ENCODE measurements around the gene CDK2AP2. TPM values are rescaled to one million over a fixed set of nuclear protein-coding genes. Genes with fewer than 3 reads are reported as not detected.
"Not testable (repeated sequence)": the region's sequence is repeated elsewhere in the genome, so short reads cannot be mapped to it uniquely, and the experiment has no call there.

The CDK2AP2 gene
- total RNA-seq, 2 donors from 2014 or later = 56.7 to 59.4 TPM

DNA sequence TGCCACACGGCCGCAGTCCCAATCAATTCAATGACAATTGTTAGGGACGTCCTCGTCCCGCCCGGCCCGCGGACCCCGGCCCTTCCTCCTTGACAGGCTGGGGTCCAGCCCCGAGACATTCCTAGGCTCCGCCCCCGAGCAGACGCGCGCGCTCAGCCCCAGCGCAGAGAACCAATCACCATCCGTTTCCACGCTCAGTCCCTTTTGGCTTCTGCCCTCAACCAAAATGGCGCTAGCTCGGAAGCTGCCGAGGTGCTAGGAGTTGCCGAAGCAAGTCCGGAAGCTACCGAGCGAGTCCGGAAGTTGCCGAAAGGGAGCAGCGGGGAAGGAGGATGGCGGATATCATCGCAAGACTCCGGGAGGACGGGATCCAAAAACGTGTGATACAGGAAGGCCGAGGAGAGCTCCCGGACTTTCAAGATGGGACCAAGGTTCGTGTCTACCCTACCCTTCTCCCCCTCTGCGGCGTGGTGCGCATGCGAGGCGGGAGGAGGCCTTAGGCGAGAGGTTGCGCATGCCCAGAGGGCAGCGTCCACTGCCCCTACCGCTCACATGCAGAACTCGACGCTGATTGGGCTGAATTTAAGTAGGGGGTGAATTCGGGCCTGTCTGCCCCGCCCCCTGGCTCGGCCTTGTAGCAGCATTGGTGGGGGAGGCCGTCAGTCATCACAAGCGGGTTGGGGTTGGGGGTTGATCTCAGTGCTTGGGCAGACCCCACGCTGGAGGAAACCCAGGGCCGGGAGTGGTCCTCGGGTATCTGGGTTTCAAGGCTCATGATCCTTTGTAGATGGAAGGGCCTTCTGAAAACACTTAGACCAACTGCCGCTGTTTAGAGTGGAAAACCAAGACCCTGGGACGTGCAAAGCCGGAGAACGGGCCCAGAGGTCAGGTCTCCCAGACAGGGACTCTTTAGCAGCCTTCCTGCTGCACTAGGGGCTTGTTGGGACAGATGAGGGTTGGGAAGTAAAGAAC, 24.8 kb downstream of the CDK2AP2 start, which contains the start of gene AIP:
Gene AIP (plus strand): TSS at position 200 of the 972 bp plus-strand sequence. CDS start 133 bp downstream, at position 333.
- intact Hi-C loops (cut with DNase I) = no loop called here
- 9 to 16% methylated on average over 45 to 60 of the region's 60 CpGs for WGBS, 2 donors
- ATAC-seq = peak; percentile 99

GRCh38 chr11:67482275-67482826, 25.6 kb downstream of the CDK2AP2 start:
- Histone ChIP-seq H3K4me1 (peaks cover 24% of the 10 kb centered on the region), H3K4me3 (peak overlapping the region in 1 of 2 donors; percentile 61), H3K27ac (peak overlapping the region; percentile 39 to 94 (median 74)), H3K9me3 (no peaks in the 10 kb centered on the region), H3K27me3 (no peaks in the 10 kb centered on the region), H3K36me3 (replicated peaks in 1 of 2; ENCODE audit: insufficient read depth in 1 of 2, low read depth in 2 of 2) (no peaks in the 10 kb centered on the region)
- intact Hi-C loops (cut with DNase I) = no loop called here
- peak; percentile 57 for ATAC-seq
- DNase-seq = no peak
- 35 to 36% methylated on average over 19 of the region's 19 CpGs for WGBS, 2 donors
- TF ChIP-seq POLR2A (IDR thresholded peaks at IDR 0.05) (no peak), CTCF (IDR thresholded peaks at IDR 0.05) (no peak)

More for the DNA sequence above, 24.8 kb downstream of the CDK2AP2 start, which contains the start of gene AIP:
- Histone ChIP-seq H3K9me3 (no peaks in the 10 kb centered on the region), H3K36me3 (replicated peaks in 1 of 2; ENCODE audit: insufficient read depth in 1 of 2, low read depth in 2 of 2) (no peaks in the 10 kb centered on the region), H3K4me3 (peak within 1 kb of the TSS in 1 of 2 donors; percentile 61), H3K27ac (peak within 1 kb of the TSS; percentile 39 to 94 (median 74)), H3K4me1 (peaks cover 24% of the 10 kb centered on the region), H3K27me3 (no peaks in the 10 kb centered on the region)
- peak; percentile 98 to 99 (median 98) for DNase-seq
- TF ChIP-seq POLR2A (IDR thresholded peaks at IDR 0.05) (peak in 2 of 3 donors; percentile 63 to 72), CTCF (IDR thresholded peaks at IDR 0.05) (peak in 4 of 7 experiments; percentile 31 to 39 (median 36))

GRCh38 chr11:67477344-67478050, 30.5 kb downstream of the CDK2AP2 start:
- ATAC-seq; H3K27ac ChIP-seq; DNase-seq; H3K9me3 ChIP-seq; intact Hi-C loops (cut with DNase I); H3K4me1 ChIP-seq; H3K36me3 ChIP-seq (replicated peaks in 1 of 2; ENCODE audit: insufficient read depth in 1 of 2, low read depth in 2 of 2); H3K27me3 ChIP-seq; H3K4me3 ChIP-seq: not testable (repeated sequence)
- WGBS, 2 donors = 72 to 81% methylated on average over 14 to 15 of the region's 16 CpGs

DNA sequence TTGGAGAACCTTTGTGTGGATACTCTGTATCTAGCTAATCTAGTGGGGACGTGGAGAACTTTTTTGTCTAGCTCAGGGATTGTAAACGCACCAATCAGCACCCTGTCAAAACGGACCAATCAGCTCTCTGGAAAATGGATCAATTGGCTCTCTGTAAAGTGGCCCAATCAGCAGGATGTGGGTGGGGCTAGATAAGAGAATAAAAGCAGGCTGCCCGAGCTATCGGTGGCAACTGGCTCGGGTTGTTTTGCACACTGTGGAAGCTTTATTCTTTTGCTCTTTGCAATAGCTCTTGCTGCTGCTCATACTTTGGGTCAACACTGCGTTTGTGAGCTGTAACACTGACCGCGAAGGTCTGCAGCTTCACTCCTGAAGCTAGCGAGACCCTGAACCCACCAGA, 31.3 kb downstream of the CDK2AP2 start:
- H3K4me1 ChIP-seq; ATAC-seq; DNase-seq; H3K27ac ChIP-seq; intact Hi-C loops (cut with DNase I); H3K27me3 ChIP-seq; H3K4me3 ChIP-seq; H3K36me3 ChIP-seq (replicated peaks in 1 of 2; ENCODE audit: insufficient read depth in 1 of 2, low read depth in 2 of 2); H3K9me3 ChIP-seq: not testable (repeated sequence)
- 62 to 63% methylated on average over 10 of the region's 10 CpGs for WGBS, 2 donors

- Histone ChIP-seq H3K9me3 (no peaks in the 10 kb centered on the region), H3K4me3 (no peak overlapping the region), H3K27ac (no peak overlapping the region), H3K4me1 (peaks cover 12% of the 10 kb centered on the region), H3K27me3 (no peaks in the 10 kb centered on the region), H3K36me3 (replicated peaks in 1 of 2; ENCODE audit: insufficient read depth in 1 of 2, low read depth in 2 of 2) (no peaks in the 10 kb centered on the region)
- TF ChIP-seq CTCF (IDR thresholded peaks at IDR 0.05) = no peak
- TF ChIP-seq POLR2A (IDR thresholded peaks at IDR 0.05) = no peak
- intact Hi-C loops (cut with DNase I) = no loop called here
- DNase-seq (no peak), ATAC-seq (no peak)
- WGBS, 2 donors = 60 to 79% methylated on average over 6 to 7 of the region's 7 CpGs
These were observed 35.1 kb downstream of the CDK2AP2 start for GRCh38 chr11:67472882-67473281.

Measured in body of pancreas (tissue), 4 donors.